IMR-90 (cell line): ENCODE measurements around the gene HNRNPH3. TPM values are rescaled to one million over a fixed set of nuclear protein-coding genes. Genes with fewer than 3 reads are reported as not detected.

Experiments used
- ATAC-seq: fragments of 200-7000 bp; cut with Tn5 transposase; 2 replicates; pipeline ENCODE4 v1.9.1; 2020; ENCODE audit warnings: low read depth, mild to moderate bottlenecking, moderate library complexity
- BruUV-seq: library from RNA; stranded (reverse); fragments of 400-500 nt; replicated peaks from 2 replicates; lab custom pipeline; 2021; lab: Mats Ljungman, UMichigan
- CTCF ChIA-PET: fragments of 300-600 bp; formaldehyde crosslinking; extraction: SDS; loops from one replicate; lab custom pipeline; 2021; ENCODE audit warnings: antibody characterized with exemption; lab: Yijun Ruan, JAX
- POLR2A ChIA-PET: fragments of 300-600 bp; sonication (Branson Sonifier 250); formaldehyde crosslinking; loops from one replicate; lab custom pipeline; 2022; ENCODE audit warnings: antibody characterized with exemption; ENCODE audit not compliant: unreplicated experiment; lab: Charles Lee
- DNase-seq: peaks from one replicate; pipeline ENCODE4 v3.0.0; 2013
- H2AFZ ChIP-seq: replicated peaks from 2 replicates; pipeline ENCODE3; 2013; ENCODE audit warnings: low read length, mild to moderate bottlenecking; ENCODE audit not compliant: poor library complexity
- H2AK5ac ChIP-seq: 2 replicates; pipeline ENCODE4 v1.6.1; 2013; ENCODE audit warnings: low read depth, low read length, inconsistent platforms
- H2AK9ac ChIP-seq: replicated peaks from 2 replicates; pipeline ENCODE3; 2013; ENCODE audit warnings: mild to moderate bottlenecking, low read depth, low read length, moderate library complexity; ENCODE audit not compliant: poor library complexity
- H2BK120ac ChIP-seq: 2 replicates; pipeline ENCODE4 v1.6.1; 2013; ENCODE audit warnings: low read depth, low read length, inconsistent platforms
- H2BK15ac ChIP-seq: 3 replicates; pipeline ENCODE4 v1.6.1; 2013; ENCODE audit warnings: low read depth, low read length, inconsistent platforms
- H2BK20ac ChIP-seq: 2 replicates; pipeline ENCODE4 v1.6.1; 2013; ENCODE audit warnings: low read depth, mild to moderate bottlenecking, inconsistent platforms, low read length, moderate library complexity
- H2BK5ac ChIP-seq: 2 replicates; pipeline ENCODE4 v1.6.1; 2013; ENCODE audit warnings: mild to moderate bottlenecking, low read depth, low read length, inconsistent platforms; ENCODE audit not compliant: poor library complexity, severe bottlenecking
- H3K14ac ChIP-seq: replicated peaks from 2 replicates; pipeline ENCODE4 v1.6.1; 2013; ENCODE audit warnings: low read depth, low read length, inconsistent platforms
- H3K18ac ChIP-seq: 2 replicates; pipeline ENCODE4 v1.6.1; 2013; ENCODE audit warnings: low read depth, low read length, control low read depth
- H3K23ac ChIP-seq: 2 replicates; pipeline ENCODE4 v1.6.1; 2013; ENCODE audit warnings: low read depth, low read length, inconsistent platforms
- H3K27ac ChIP-seq: 2 replicates; pipeline ENCODE4 v1.5.1; 2013; ENCODE audit warnings: mild to moderate bottlenecking, control low read depth, low read length; ENCODE audit not compliant: insufficient read depth
- H3K27me3 ChIP-seq: 2 replicates; pipeline ENCODE4 v1.6.1; 2013; ENCODE audit warnings: low read length; ENCODE audit not compliant: control insufficient read depth, insufficient read depth
- H3K36me3 ChIP-seq: 2 replicates; pipeline ENCODE4 v1.6.1; 2013; ENCODE audit warnings: low read length, mixed read lengths; ENCODE audit not compliant: control insufficient read depth, insufficient read depth
- H3K4ac ChIP-seq: 2 replicates; pipeline ENCODE4 v1.6.1; 2013; ENCODE audit warnings: low read depth, low read length, inconsistent platforms
- H3K4me1 ChIP-seq: 2 replicates; pipeline ENCODE4 v1.6.1; 2013; ENCODE audit warnings: low read length, mixed read lengths; ENCODE audit not compliant: control insufficient read depth, insufficient read depth
- H3K4me2 ChIP-seq: 2 replicates; pipeline ENCODE4 v1.6.1; 2013; ENCODE audit warnings: low read depth, mild to moderate bottlenecking, control low read depth, low read length, moderate library complexity
- H3K4me3 ChIP-seq: 2 replicates; pipeline ENCODE4 v1.5.1; 2013; ENCODE audit warnings: low read depth, mild to moderate bottlenecking, control low read depth, low read length, moderate library complexity; ENCODE audit not compliant: insufficient read depth
- H3K56ac ChIP-seq: 2 replicates; pipeline ENCODE4 v1.6.1; 2013; ENCODE audit warnings: low read length, inconsistent platforms; ENCODE audit not compliant: insufficient read depth; ENCODE audit errors: extremely low read depth
- H3K79me1 ChIP-seq, 2 experiments: 2 replicates each; pipeline ENCODE4 v1.6.1; 2013; ENCODE audit warnings: low read length in 2 of 2, inconsistent platforms in 1 of 2, low read depth in 1 of 2
- H3K9ac ChIP-seq: 2 replicates; pipeline ENCODE4 v1.6.1; 2013; ENCODE audit warnings: low read depth, low read length, control low read depth
- H3K9me1 ChIP-seq: 2 replicates; pipeline ENCODE4 v1.6.1; 2013; ENCODE audit warnings: low read length, inconsistent platforms; ENCODE audit not compliant: insufficient read depth
- H3K9me3 ChIP-seq: 2 replicates; pipeline ENCODE4 v1.6.1; 2013; ENCODE audit warnings: low read length; ENCODE audit not compliant: control insufficient read depth, insufficient read depth
- H4K20me1 ChIP-seq: 2 replicates; pipeline ENCODE4 v1.6.1; 2013; ENCODE audit warnings: low read length, inconsistent platforms; ENCODE audit not compliant: insufficient read depth
- H4K5ac ChIP-seq: 2 replicates; pipeline ENCODE4 v1.6.1; 2013; ENCODE audit warnings: mild to moderate bottlenecking, low read depth, low read length, control low read depth
- H4K8ac ChIP-seq, 2 experiments: 2 replicates each; pipeline ENCODE4 v1.6.1; 2013; ENCODE audit warnings: low read depth in 2 of 2, low read length in 2 of 2, control low read depth in 1 of 2, inconsistent platforms in 1 of 2
- H4K91ac ChIP-seq: 2 replicates; pipeline ENCODE4 v1.6.1; 2013; ENCODE audit warnings: low read depth, low read length, inconsistent platforms; ENCODE audit not compliant: insufficient read depth
- MAZ ChIP-seq: IDR thresholded peaks from 2 replicates; pipeline ENCODE4 v1.6.1; 2012; ENCODE audit warnings: low read depth, mild to moderate bottlenecking, low read length, improper control_type of control experiment, moderate library complexity, borderline replicate concordance
- MXI1 ChIP-seq: IDR thresholded peaks from 2 replicates; pipeline ENCODE4 v1.6.1; 2012; ENCODE audit warnings: low read depth, mild to moderate bottlenecking, low read length, moderate library complexity, borderline replicate concordance
- POLR2A ChIP-seq: IDR thresholded peaks from 2 replicates; pipeline ENCODE4 v1.6.1; 2012; ENCODE audit warnings: mild to moderate bottlenecking, low read depth, low read length
- RAD21 ChIP-seq: IDR thresholded peaks from 2 replicates; pipeline ENCODE4 v1.6.1; 2012; ENCODE audit warnings: low read length, improper control_type of control experiment
- SMC3 ChIP-seq: fragments of 150-350 bp; IDR thresholded peaks from 2 replicates; pipeline ENCODE4 v1.6.1; 2016; ENCODE audit warnings: low read depth, mild to moderate bottlenecking, antibody characterized with exemption, low read length, moderate library complexity
- USF2 ChIP-seq: fragments of 150-350 bp; IDR thresholded peaks from 2 replicates; pipeline ENCODE4 v1.6.1; 2017; ENCODE audit warnings: mild to moderate bottlenecking, antibody characterized with exemption, low read length, low read depth
- WGBS, 2 experiments: methylation state at CpG; one replicate each; pipeline versions ENCODE4 v1.1.5 to v1.1.7; 2013; ENCODE audit warnings: missing lambda C conversion rate in 2 of 2; ENCODE audit not compliant: insufficient read length in 1 of 2; ENCODE audit errors: extremely low coverage in 2 of 2; 5-methylcytosine and 5-hydroxymethylcytosine counted together
- dilution Hi-C: fragments of 300-500 bp; cut with HindIII; formaldehyde crosslinking; loops from one replicate; pipeline ENCODE4 v1.14.3; 2018; ENCODE audit warnings: low sequenced_read_pairs; ENCODE audit not compliant: unreplicated experiment
- in situ Hi-C: fragments of 300-500 bp; cut with MboI; formaldehyde crosslinking; loops from 3 replicates; pipeline ENCODE4 v1.14.3; 2019; ENCODE audit warnings: low sequenced_read_pairs, inconsistent platforms, mixed read lengths
- intact Hi-C: fragments of 100-400 bp; cut with micrococcal nuclease; formaldehyde crosslinking; loops from 2 replicates; pipeline ENCODE4 v1.10.0; 2022
- polyA plus RNA-seq, 3 experiments: library from polyadenylated mRNA; depleted of rRNA; stranded (reverse); fragments of >200 nt; gene quantifications; 2 replicates each; pipeline ENCODE4 v1.2.3, GENCODE V29; 2012; ENCODE audit warnings: low replicate concordance in 1 of 3
- total RNA-seq: library from RNA; depleted of rRNA; stranded (reverse); fragments of >200 nt; gene quantifications from 2 replicates; pipeline ENCODE4 v1.2.3, GENCODE V29; 2012

HNRNPH3 gene
- total and polyA plus RNA-seq, 2 of the 4 experiments (the other 2 are of a cell fraction), result 10.6 to 142 TPM

GRCh38 chr10:68333440-68334431 is 1.9 kb downstream of the HNRNPH3 start:
- Histone ChIP-seq H3K9me1 (peaks cover 8% of the 10 kb centered on the region; the same call in 1 of the 2 replicates), H2BK5ac (peak overlapping the region; percentile 93), H3K9me3 (no peaks in the 10 kb centered on the region), H2AK9ac (no peak overlapping the region), H3K18ac (no peak overlapping the region), H3K14ac (peak overlapping the region; percentile 77), H3K79me1 (peaks cover 4 to 27% of the 10 kb centered on the region in 2 experiments; a peak in 3 of 4 replicates), H3K27ac (peak overlapping the region; percentile 97; the same call in 1 of the 2 replicates), H4K20me1 (peaks cover 60% of the 10 kb centered on the region), H3K4ac (no peak overlapping the region), H2AK5ac (no peak overlapping the region), H3K9ac (peak overlapping the region; percentile 98), H2BK15ac (no peak overlapping the region), H3K4me2 (peak overlapping the region; percentile 92), H2BK20ac (no peak overlapping the region), H3K36me3 (peaks cover 7% of the 10 kb centered on the region), H4K8ac (no peak overlapping the region), H2AFZ (no peak overlapping the region), H3K56ac (0 out of 2 replicates have a peak overlapping the region, but pooled peaks have one; percentile 99), H3K4me3 (peak overlapping the region; percentile 98), H3K23ac (peak overlapping the region; percentile 99; the same call in 1 of the 2 replicates), H3K4me1 (peaks cover 7% of the 10 kb centered on the region), H4K5ac (no peak overlapping the region), H2BK120ac (no peak overlapping the region), H4K91ac (no peak overlapping the region), H3K27me3 (no peaks in the 10 kb centered on the region)
- peak; percentile 78 for TF ChIP-seq USF2
- TF ChIP-seq POLR2A, result no peak
- 0 out of 2 replicates have a peak, but pooled peaks have one; percentile 26 for TF ChIP-seq MXI1
- TF ChIP-seq SMC3, result no peak
- no peak for TF ChIP-seq RAD21
- TF ChIP-seq MAZ, result no peak
- CTCF ChIA-PET, result interaction anchor here (0.9 to 1.9 kb wide), 3 partner anchors 33 to 478 kb away, joined by 4 to 6 read pairs (median 4); no protein-coding TSS in a partner anchor
- in situ Hi-C loops (no loop called here), dilution Hi-C loops (no loop called here), intact Hi-C loops (loop anchor here (10.0 kb wide), 3 partner anchors 259 to 479 kb away; partner anchors contain the start of genes HERC4 and SIRT1)
- no peak for ATAC-seq
- no TSS peak for BruUV-seq
- DNase-seq, result no peak
- POLR2A ChIA-PET, result interaction anchor here (0.6 kb wide), 1 partner anchor 11 kb away, joined by 3 read pairs; no protein-coding TSS in a partner anchor
- WGBS, 2 experiments, result no CpG with 5 or more reads among the region's 10 CpGs
